ENCODE data around the gene AACS.

DNA sequence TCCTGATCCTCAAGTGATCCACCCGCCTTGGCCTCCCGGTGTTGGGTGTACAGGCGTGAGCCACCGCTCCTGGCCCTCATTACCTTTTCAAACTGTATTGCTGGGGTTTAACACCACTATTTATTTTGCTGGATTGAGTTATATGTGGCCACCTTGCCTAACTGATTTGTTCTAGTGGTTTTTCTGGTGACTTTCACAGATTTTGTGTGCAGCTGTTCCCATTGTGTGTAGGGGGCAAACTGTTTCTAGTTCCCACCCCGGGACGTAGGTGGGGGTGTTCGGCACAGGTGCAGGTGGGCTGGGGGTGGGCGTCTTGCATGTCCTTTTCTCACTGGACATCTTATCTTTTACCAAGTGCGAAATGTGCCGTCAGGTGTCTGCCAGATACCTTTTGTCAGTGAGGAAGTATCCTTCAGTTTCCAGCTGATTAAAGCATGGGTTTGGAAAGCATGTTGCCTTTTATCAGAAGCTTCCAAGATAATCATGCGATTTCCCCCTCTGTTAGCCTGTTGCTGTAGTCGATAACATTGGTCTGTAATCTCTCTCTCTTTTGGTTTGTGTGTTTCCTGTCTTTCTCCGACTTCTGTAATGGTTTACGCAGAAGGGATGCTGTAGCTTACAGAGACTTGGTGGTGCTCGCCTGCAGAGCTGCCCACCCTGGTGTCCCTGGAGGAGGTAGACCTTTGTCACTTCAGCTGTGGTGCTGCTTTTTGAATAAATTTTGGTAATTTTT is 33.6 kb downstream of the AACS start:
- TF ChIP-seq SUZ12 (IDR thresholded peaks at IDR 0.05; ENCODE audit: extremely low read depth, insufficient read depth, insufficient read length): no peak
- TF ChIP-seq YY1 (IDR thresholded peaks at IDR 0.05; ENCODE audit: insufficient read depth, insufficient read length): no peak
- no peak for TF ChIP-seq ZNF274 (IDR thresholded peaks at IDR 0.05; ENCODE audit: low read depth, low read length)

All from NT2/D1 (cell line).